ENCODE measurements around the gene LBHD2. TPM values are rescaled to one million over a fixed set of nuclear protein-coding genes. Genes with fewer than 3 reads are reported as not detected.

Gene LBHD2
- total and polyA plus RNA-seq, 11 donors: 0.19 TPM; not detected in 10

GRCh38 chr14:103099733-103100280 is 15.8 kb downstream of the LBHD2 start:
- DNase-seq (no peak), ATAC-seq (no peak)
- Histone ChIP-seq H3K4me3 (no peak overlapping the region), H3K36me3 (no peaks in the 10 kb centered on the region), H3K9me3 (no peaks in the 10 kb centered on the region), H3K27me3 (peaks cover 17 to 65% (median 43%) of the 10 kb centered on the region in 9 donors), H3K4me1 (peaks cover 0 to 33% (median 22%) of the 10 kb centered on the region in 12 donors), H3K27ac (no peak overlapping the region)
- WGBS, 4 donors: 90 to 100% (median 90%) methylated on average over 2 to 8 of the region's 8 CpGs
- TF ChIP-seq POLR2A (IDR thresholded peaks at IDR 0.05) (no peak), CTCF (IDR thresholded peaks at IDR 0.05) (no peak)
- intact Hi-C loops (cut with DNase I): loop anchor here in 3 of 10 donors (2.0 to 10.0 kb wide), 3 partner anchors 43 to 405 kb away; no protein-coding TSS in a partner anchor

- H3K9me3 ChIP-seq: no peaks in the 10 kb centered on the region
- TF ChIP-seq POLR2A (IDR thresholded peaks at IDR 0.05) (no peak), CTCF (IDR thresholded peaks at IDR 0.05) (no peak)
- peaks cover 0 to 36% (median 22%) of the 10 kb centered on the region in 12 donors for H3K4me1 ChIP-seq
- ATAC-seq (no peak), DNase-seq (peak in 1 of 5 donors; percentile 52)
- H3K36me3 ChIP-seq: no peaks in the 10 kb centered on the region
- WGBS, 4 donors: 84 to 95% (median 89%) methylated on average over 20 to 25 of the region's 25 CpGs
- no peak overlapping the region for H3K4me3 ChIP-seq
- peaks cover 17 to 72% (median 44%) of the 10 kb centered on the region in 9 donors for H3K27me3 ChIP-seq
- intact Hi-C loops (cut with DNase I): loop anchor here in 1 of 10 donors (2.0 to 10.0 kb wide), 2 partner anchors 42 to 84 kb away; no protein-coding TSS in a partner anchor
- no peak overlapping the region for H3K27ac ChIP-seq
Measured at GRCh38 chr14:103100281-103101121, 16.5 kb downstream of the LBHD2 start.

DNA sequence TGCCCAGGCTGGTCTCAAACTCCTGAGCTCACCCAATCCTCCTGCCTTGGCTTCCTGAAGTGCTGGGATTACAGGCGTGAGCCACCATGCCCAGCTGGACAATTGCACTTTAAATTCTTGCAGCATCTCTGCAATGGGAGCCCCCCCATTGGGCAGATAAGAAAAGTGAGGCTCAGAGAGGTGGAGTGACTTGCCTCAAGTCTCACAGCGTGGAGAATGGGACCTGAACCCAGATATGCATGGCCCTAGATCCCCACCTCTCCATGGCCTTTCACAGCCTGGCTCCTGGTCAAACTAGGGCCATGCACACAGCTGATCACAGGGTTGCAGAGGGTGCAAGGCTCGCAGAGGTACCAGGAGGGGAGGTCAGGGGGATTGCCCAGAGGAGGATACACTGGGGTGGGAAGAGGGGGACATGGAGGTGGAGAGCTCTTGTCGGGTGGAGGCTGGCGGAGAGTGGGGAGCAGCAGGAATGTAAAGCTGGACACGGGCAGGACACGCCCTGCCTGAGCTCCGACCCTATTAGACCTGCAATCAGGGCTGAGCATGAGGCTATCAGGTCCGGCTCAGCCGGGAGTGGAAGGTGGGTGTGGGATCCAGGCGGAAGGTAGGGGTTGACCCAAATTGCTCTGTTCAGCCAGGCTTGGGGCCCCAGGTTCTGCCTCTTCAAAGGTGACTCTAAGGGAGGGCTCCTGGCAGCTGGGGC is 17.4 kb downstream of the LBHD2 start:
- no peak for TF ChIP-seq CTCF (IDR thresholded peaks at IDR 0.05)
- no peak for TF ChIP-seq POLR2A (IDR thresholded peaks at IDR 0.05)
- Histone ChIP-seq H3K36me3 (no peaks in the 10 kb centered on the region), H3K4me1 (peaks cover 0 to 36% (median 22%) of the 10 kb centered on the region in 12 donors), H3K9me3 (no peaks in the 10 kb centered on the region), H3K27me3 (peaks cover 17 to 72% (median 44%) of the 10 kb centered on the region in 9 donors), H3K27ac (no peak overlapping the region), H3K4me3 (no peak overlapping the region)
- ATAC-seq: no peak
- WGBS, 4 donors: 93 to 97% (median 95%) methylated on average over 10 to 11 of the region's 11 CpGs
- DNase-seq: peak in 1 of 5 donors; percentile 42
- intact Hi-C loops (cut with DNase I): loop anchor here in 1 of 10 donors (2.0 to 10.0 kb wide), 2 partner anchors 41 to 83 kb away; no protein-coding TSS in a partner anchor
